ENCODE results near the gene KIF1C.

KIF1C gene

GRCh38 chr17:4997302-4998026 lies at the start of gene KIF1C, which contains the start of gene INCA1 (continued):
- no peak for TF ChIP-seq REST (tag by site-specific recombination; IDR thresholded peaks at IDR 0.05)
- peak; percentile 93 for TF ChIP-seq GLIS2 (tag by site-specific recombination; IDR thresholded peaks at IDR 0.05)
- TF ChIP-seq ZNF140 (tag by site-specific recombination; IDR thresholded peaks at IDR 0.05): no peak
- no peak for TF ChIP-seq ZNF626 (tag by site-specific recombination; IDR thresholded peaks at IDR 0.05)
- TF ChIP-seq ZNF513 (tag by site-specific recombination; IDR thresholded peaks at IDR 0.05): no peak
- TF ChIP-seq EGR2 (tag by site-specific recombination; IDR thresholded peaks at IDR 0.05; ENCODE audit: low read depth): no peak
- TF ChIP-seq ZBTB20 (tag by site-specific recombination; IDR thresholded peaks at IDR 0.05): peak; percentile 55; the same call in 1 of the 2 replicates
- TF ChIP-seq BCL11A (tag by site-specific recombination; IDR thresholded peaks at IDR 0.05; ENCODE audit: low read depth): no peak
- no peak for TF ChIP-seq TSHZ1 (tag by site-specific recombination; IDR thresholded peaks at IDR 0.05; ENCODE audit: borderline replicate concordance)
- no peak for TF ChIP-seq ZNF76 (tag by site-specific recombination; IDR thresholded peaks at IDR 0.05; ENCODE audit: borderline replicate concordance, low read depth)
- no peak for TF ChIP-seq ZNF785 (tag by site-specific recombination; IDR thresholded peaks at IDR 0.05)
- no peak for TF ChIP-seq ZNF596 (tag by site-specific recombination; IDR thresholded peaks at IDR 0.05)
- TF ChIP-seq ZNF416 (tag by site-specific recombination; IDR thresholded peaks at IDR 0.05): no peak
- no peak for TF ChIP-seq PRDM6 (tag by site-specific recombination; IDR thresholded peaks at IDR 0.05)
- TF ChIP-seq OSR2 (tag by site-specific recombination; IDR thresholded peaks at IDR 0.05): no peak
- peak; percentile 81 for TF ChIP-seq SP2 (tag by site-specific recombination; IDR thresholded peaks at IDR 0.05)
- no peak for TF ChIP-seq BCL6B (tag by site-specific recombination; IDR thresholded peaks at IDR 0.05)
- no peak for TF ChIP-seq MZF1 (tag by site-specific recombination; IDR thresholded peaks at IDR 0.05; ENCODE audit: borderline replicate concordance)
- TF ChIP-seq YY1 (tag by site-specific recombination; IDR thresholded peaks at IDR 0.05): no peak
- TF ChIP-seq ZNF843 (tag by site-specific recombination; IDR thresholded peaks at IDR 0.05): no peak
- TF ChIP-seq ZNF324 (tag by site-specific recombination; IDR thresholded peaks at IDR 0.05): peak; percentile 39; the same call in 1 of the 2 replicates
- no peak for TF ChIP-seq ZBTB48 (tag by site-specific recombination; IDR thresholded peaks at IDR 0.05)
- TF ChIP-seq ZNF544 (tag by site-specific recombination; IDR thresholded peaks at IDR 0.05): no peak
- no peak for TF ChIP-seq ZNF621 (tag by site-specific recombination; IDR thresholded peaks at IDR 0.05)
- no peak for TF ChIP-seq ZNF837 (tag by site-specific recombination; IDR thresholded peaks at IDR 0.05)
- TF ChIP-seq ZSCAN18 (tag by site-specific recombination; IDR thresholded peaks at IDR 0.05): no peak
